Ectodermal cell (in vitro differentiated cells): ENCODE data around the gene LHX2.

ENCODE experiments used
- H3K27ac ChIP-seq: 2 replicates; pipeline ENCODE4 v1.7.0; 2013; ENCODE audit warnings: mild to moderate bottlenecking, low read depth, low read length; ENCODE audit not compliant: insufficient read depth, poor library complexity, severe bottlenecking
- H3K27me3 ChIP-seq: 2 replicates; pipeline ENCODE4 v1.7.0; 2013; ENCODE audit warnings: mild to moderate bottlenecking, low read length; ENCODE audit not compliant: insufficient read depth, control insufficient read depth, poor library complexity, severe bottlenecking
- H3K36me3 ChIP-seq: one replicate; pipeline ENCODE4 v1.7.0; 2013; ENCODE audit warnings: low read length; ENCODE audit not compliant: control insufficient read depth, insufficient read depth
- H3K4me1 ChIP-seq: one replicate; pipeline ENCODE4 v1.7.0; 2013; ENCODE audit warnings: low read length; ENCODE audit not compliant: control insufficient read depth, insufficient read depth
- H3K4me3 ChIP-seq: 2 replicates; pipeline ENCODE4 v1.7.0; 2013; ENCODE audit warnings: low read depth, low read length, control low read depth; ENCODE audit not compliant: insufficient read depth
- H3K9me3 ChIP-seq: 2 replicates; pipeline ENCODE4 v1.7.0; 2013; ENCODE audit warnings: mild to moderate bottlenecking, low read length, moderate library complexity; ENCODE audit not compliant: control insufficient read depth
- WGBS, 2 experiments: methylation state at CpG; one replicate each; pipeline ENCODE4 v1.1.7; 2013; ENCODE audit warnings: missing lambda C conversion rate in 2 of 2; 5-methylcytosine and 5-hydroxymethylcytosine counted together

LHX2 gene

GRCh38 chr9:124066783-124067577, 55.4 kb downstream of the LHX2 start:
- 87% methylated on average over 11 to 13 of the region's 13 CpGs for WGBS, 2 experiments
- Histone ChIP-seq H3K27me3 (no peaks in the 10 kb centered on the region), H3K4me1 (no peaks in the 10 kb centered on the region), H3K27ac (no peak overlapping the region), H3K9me3 (no peaks in the 10 kb centered on the region), H3K36me3 (no peaks in the 10 kb centered on the region), H3K4me3 (no peak overlapping the region)

- no peaks in the 10 kb centered on the region for H3K27me3 ChIP-seq
- WGBS, 2 experiments, result 91 to 96% methylated on average over 3 of the region's 3 CpGs
- H3K4me1 ChIP-seq, result no peaks in the 10 kb centered on the region
These were observed 56.7 kb downstream of the LHX2 start for GRCh38 chr9:124068251-124068650.

GRCh38 chr9:124074746-124075145, 63.2 kb downstream of the LHX2 start:
- no peaks in the 10 kb centered on the region for H3K9me3 ChIP-seq
- H3K27me3 ChIP-seq, result no peaks in the 10 kb centered on the region
- WGBS, 2 experiments, result 87 to 90% methylated on average over 1 of the region's 1 CpG
- no peak overlapping the region for H3K4me3 ChIP-seq
- no peaks in the 10 kb centered on the region for H3K4me1 ChIP-seq
- no peaks in the 10 kb centered on the region for H3K36me3 ChIP-seq
- H3K27ac ChIP-seq, result no peak overlapping the region

More at GRCh38 chr9:124068251-124068650, 56.7 kb downstream of the LHX2 start:
- Histone ChIP-seq H3K27ac (no peak overlapping the region), H3K36me3 (no peaks in the 10 kb centered on the region), H3K9me3 (no peaks in the 10 kb centered on the region), H3K4me3 (no peak overlapping the region)

GRCh38 chr9:124075761-124076160, 64.2 kb downstream of the LHX2 start:
- Histone ChIP-seq H3K4me3 (no peak overlapping the region), H3K36me3 (no peaks in the 10 kb centered on the region), H3K4me1 (no peaks in the 10 kb centered on the region), H3K27me3 (no peaks in the 10 kb centered on the region), H3K9me3 (no peaks in the 10 kb centered on the region), H3K27ac (no peak overlapping the region)
- 92 to 93% methylated on average over 3 of the region's 3 CpGs for WGBS, 2 experiments

GRCh38 chr9:124077915-124078572, 66.5 kb downstream of the LHX2 start:
- Histone ChIP-seq H3K27me3 (no peaks in the 10 kb centered on the region), H3K9me3 (no peaks in the 10 kb centered on the region), H3K27ac (no peak overlapping the region), H3K4me3 (no peak overlapping the region), H3K36me3 (no peaks in the 10 kb centered on the region), H3K4me1 (no peaks in the 10 kb centered on the region)
- WGBS, 2 experiments, result 78 to 91% methylated on average over 3 of the region's 3 CpGs

GRCh38 chr9:124078641-124079040, 67.1 kb downstream of the LHX2 start:
- Histone ChIP-seq H3K27me3 (no peaks in the 10 kb centered on the region), H3K36me3 (no peaks in the 10 kb centered on the region), H3K9me3 (no peaks in the 10 kb centered on the region), H3K4me1 (no peaks in the 10 kb centered on the region), H3K27ac (no peak overlapping the region), H3K4me3 (no peak overlapping the region)
- 91 to 94% methylated on average over 4 of the region's 4 CpGs for WGBS, 2 experiments

GRCh38 chr9:124079176-124079925, 67.8 kb downstream of the LHX2 start:
- 88 to 89% methylated on average over 17 of the region's 17 CpGs for WGBS, 2 experiments
- H3K27ac ChIP-seq, result no peak overlapping the region

GRCh38 chr9:124082622-124083021, 71.1 kb downstream of the LHX2 start:
- Histone ChIP-seq H3K27ac (no peak overlapping the region), H3K4me3 (no peak overlapping the region), H3K27me3 (no peaks in the 10 kb centered on the region), H3K36me3 (no peaks in the 10 kb centered on the region), H3K4me1 (no peaks in the 10 kb centered on the region), H3K9me3 (no peaks in the 10 kb centered on the region)
- WGBS, 2 experiments, result 84 to 93% methylated on average over 1 to 2 of the region's 2 CpGs

More at GRCh38 chr9:124079176-124079925, 67.8 kb downstream of the LHX2 start:
- no peaks in the 10 kb centered on the region for H3K4me1 ChIP-seq
- no peaks in the 10 kb centered on the region for H3K36me3 ChIP-seq
- no peaks in the 10 kb centered on the region for H3K27me3 ChIP-seq
- H3K9me3 ChIP-seq, result no peaks in the 10 kb centered on the region
- H3K4me3 ChIP-seq, result no peak overlapping the region
